Nephron progenitor cell (in vitro differentiated cells): ENCODE measurements around the gene LTC4S.

ENCODE experiments used
- DNase-seq: peaks from one replicate; pipeline ENCODE4 v3.0.0; 2021
- H3K27ac Mint-ChIP-seq: 2 replicates; pipeline ENCODE4 v1.8.0; 2021; ENCODE audit warnings: mild to moderate bottlenecking, moderate library complexity, mixed read lengths
- H3K27me3 Mint-ChIP-seq: 2 replicates; pipeline ENCODE4 v1.8.0; 2021; ENCODE audit warnings: mild to moderate bottlenecking, low read depth, mixed read lengths; ENCODE audit not compliant: poor library complexity
- H3K36me3 Mint-ChIP-seq: 2 replicates; pipeline ENCODE4 v1.8.0; 2021; ENCODE audit warnings: low read depth, mixed read lengths
- H3K4me1 Mint-ChIP-seq: 2 replicates; pipeline ENCODE4 v1.8.0; 2021; ENCODE audit warnings: mixed read lengths
- H3K4me3 Mint-ChIP-seq: 2 replicates; pipeline ENCODE4 v1.8.0; 2021; ENCODE audit warnings: mild to moderate bottlenecking, moderate library complexity, mixed read lengths
- H3K9me3 Mint-ChIP-seq: 2 replicates; pipeline ENCODE4 v1.8.0; 2021; ENCODE audit warnings: mild to moderate bottlenecking, moderate library complexity, mixed read lengths
- CTCF ChIP-seq: fragments of 200-600 bp; sonication (generic); IDR thresholded peaks from 2 replicates; pipeline ENCODE4 v1.5.0; 2021; ENCODE audit warnings: antibody characterized with exemption

The LTC4S gene

GRCh38 chr5:179772351-179772750 lies 21.4 kb upstream of the LTC4S start:
- Mint-ChIP-seq H3K4me1 (no peaks in the 10 kb centered on the region), H3K36me3 (peaks cover 83% of the 10 kb centered on the region), H3K27ac (peak overlapping the region; percentile 68), H3K27me3 (no peaks in the 10 kb centered on the region), H3K4me3 (no peak overlapping the region), H3K9me3 (no peaks in the 10 kb centered on the region)
- no peak for DNase-seq
- no peak for TF ChIP-seq CTCF

GRCh38 chr5:179773686-179774040 lies 20.1 kb upstream of the LTC4S start:
- Mint-ChIP-seq H3K9me3 (no peaks in the 10 kb centered on the region), H3K27ac (no peak overlapping the region), H3K36me3 (peaks cover 87% of the 10 kb centered on the region), H3K4me3 (no peak overlapping the region), H3K4me1 (no peaks in the 10 kb centered on the region), H3K27me3 (no peaks in the 10 kb centered on the region)
- DNase-seq = no peak
- TF ChIP-seq CTCF = no peak

- H3K27me3 Mint-ChIP-seq = peaks cover 3% of the 10 kb centered on the region
- H3K36me3 Mint-ChIP-seq = peaks cover 85% of the 10 kb centered on the region
- H3K9me3 Mint-ChIP-seq = no peaks in the 10 kb centered on the region
- TF ChIP-seq CTCF = no peak
- no peak overlapping the region for H3K27ac Mint-ChIP-seq
- no peak overlapping the region for H3K4me3 Mint-ChIP-seq
- no peak for DNase-seq
- no peaks in the 10 kb centered on the region for H3K4me1 Mint-ChIP-seq
These were observed 19.3 kb upstream of the LTC4S start for GRCh38 chr5:179774442-179774841.

DNA sequence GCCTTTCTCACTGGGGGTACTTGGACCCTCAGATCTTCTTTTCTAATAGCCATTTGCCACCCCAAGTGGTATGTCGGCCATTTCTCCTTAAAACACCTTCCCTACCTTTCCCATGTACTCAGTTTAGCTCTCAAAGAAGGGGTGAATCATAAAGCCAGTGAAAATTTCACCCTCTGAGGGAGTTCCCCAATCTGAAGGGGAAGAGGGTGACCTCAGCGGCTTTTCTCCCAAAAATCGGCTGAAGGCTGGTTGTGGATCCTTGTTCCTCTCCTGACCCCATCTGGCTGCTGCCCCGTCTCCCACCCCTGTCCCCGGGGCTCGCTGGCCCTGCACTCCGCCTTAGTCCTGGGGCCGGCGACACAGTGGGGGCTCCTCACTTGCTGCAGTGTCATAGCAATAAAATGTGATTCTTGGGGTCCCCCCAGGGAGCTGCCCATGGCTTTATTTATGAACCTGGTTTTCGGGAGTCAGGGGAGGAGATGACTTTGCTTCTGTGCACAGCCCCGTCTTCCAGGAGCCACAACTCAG lies 17.3 kb upstream of the LTC4S start:
- peaks cover 84% of the 10 kb centered on the region for H3K36me3 Mint-ChIP-seq
- H3K4me1 Mint-ChIP-seq = no peaks in the 10 kb centered on the region
- no peak overlapping the region for H3K4me3 Mint-ChIP-seq
- H3K9me3 Mint-ChIP-seq = no peaks in the 10 kb centered on the region
- no peak for TF ChIP-seq CTCF
- DNase-seq = no peak
- H3K27me3 Mint-ChIP-seq = peaks cover 4% of the 10 kb centered on the region
- H3K27ac Mint-ChIP-seq = no peak overlapping the region

DNA sequence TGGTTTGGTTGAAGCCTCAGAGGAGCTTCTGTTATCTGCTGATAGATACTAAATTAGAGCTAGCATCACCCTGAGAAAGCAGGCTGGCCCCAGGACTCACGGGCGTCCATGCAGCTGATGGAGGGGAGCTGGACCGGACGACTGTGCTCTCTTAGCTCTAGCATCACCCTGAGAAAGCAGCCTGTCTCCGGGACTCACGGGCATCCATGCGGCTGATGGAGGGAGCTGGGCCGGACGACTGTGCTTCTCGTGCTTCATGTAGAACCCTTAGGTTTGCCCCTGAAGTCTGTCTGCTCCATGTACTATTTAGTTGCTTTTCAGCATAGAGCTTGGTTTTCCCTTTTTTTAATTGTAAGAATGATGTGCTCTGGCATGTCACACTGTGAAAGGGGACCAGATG lies 16.3 kb upstream of the LTC4S start:
- peaks cover 3% of the 10 kb centered on the region for H3K4me1 Mint-ChIP-seq
- H3K36me3 Mint-ChIP-seq = peaks cover 83% of the 10 kb centered on the region
- TF ChIP-seq CTCF = no peak
- H3K4me3 Mint-ChIP-seq = no peak overlapping the region
- H3K9me3 Mint-ChIP-seq = no peaks in the 10 kb centered on the region
- H3K27me3 Mint-ChIP-seq = peaks cover 6% of the 10 kb centered on the region
- DNase-seq = no peak
- peak overlapping the region; percentile 89 for H3K27ac Mint-ChIP-seq

GRCh38 chr5:179777909-179778308 lies 15.9 kb upstream of the LTC4S start:
- no peak for TF ChIP-seq CTCF
- Mint-ChIP-seq H3K4me3 (no peak overlapping the region), H3K36me3 (peaks cover 83% of the 10 kb centered on the region), H3K4me1 (peaks cover 7% of the 10 kb centered on the region), H3K27me3 (peaks cover 6% of the 10 kb centered on the region), H3K27ac (peak overlapping the region; percentile 89), H3K9me3 (no peaks in the 10 kb centered on the region)
- DNase-seq = no peak
